HG03095 (cell line): Measurements from ENCODE around the gene CAMK4.
A peak's percentile ranks its signal among the peaks of the same experiment; 100 is the strongest.

Experiments used
- ATAC-seq: cut with Tn5 transposase; IDR thresholded peaks from one replicate; pipeline ENCODE4 v1.9.1; 2021; ENCODE audit warnings: moderate library complexity; ENCODE audit not compliant: unreplicated experiment

CAMK4 gene

GRCh38 chr5:111228520-111229220 is 4.5 kb downstream of the CAMK4 start:
- no peak for ATAC-seq

GRCh38 chr5:111229221-111229835 is 5.1 kb downstream of the CAMK4 start:
- ATAC-seq, result no peak

- peak; percentile 27 for ATAC-seq
Observed at GRCh38 chr5:111229871-111230810, 6.0 kb downstream of the CAMK4 start.

DNA sequence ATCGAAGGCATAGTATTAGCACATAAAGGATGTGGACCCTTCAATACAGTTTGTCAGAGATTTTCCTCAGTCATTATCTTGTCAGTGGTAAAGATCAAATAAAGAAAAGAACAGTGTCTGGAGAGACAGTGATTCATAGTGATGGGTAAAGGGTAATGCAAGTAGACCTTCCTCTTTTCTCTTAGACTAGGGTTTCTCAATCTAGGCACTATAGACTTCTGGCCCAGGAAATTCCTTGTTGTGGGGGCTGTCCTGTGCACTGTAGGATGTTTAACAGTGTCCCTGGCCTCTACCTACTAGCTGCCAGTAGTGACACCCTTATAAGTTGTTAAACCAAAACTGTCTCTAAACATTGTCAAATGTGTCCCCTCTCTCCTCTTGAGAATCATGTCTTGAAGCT is 6.9 kb downstream of the CAMK4 start:
- ATAC-seq, result no peak

DNA sequence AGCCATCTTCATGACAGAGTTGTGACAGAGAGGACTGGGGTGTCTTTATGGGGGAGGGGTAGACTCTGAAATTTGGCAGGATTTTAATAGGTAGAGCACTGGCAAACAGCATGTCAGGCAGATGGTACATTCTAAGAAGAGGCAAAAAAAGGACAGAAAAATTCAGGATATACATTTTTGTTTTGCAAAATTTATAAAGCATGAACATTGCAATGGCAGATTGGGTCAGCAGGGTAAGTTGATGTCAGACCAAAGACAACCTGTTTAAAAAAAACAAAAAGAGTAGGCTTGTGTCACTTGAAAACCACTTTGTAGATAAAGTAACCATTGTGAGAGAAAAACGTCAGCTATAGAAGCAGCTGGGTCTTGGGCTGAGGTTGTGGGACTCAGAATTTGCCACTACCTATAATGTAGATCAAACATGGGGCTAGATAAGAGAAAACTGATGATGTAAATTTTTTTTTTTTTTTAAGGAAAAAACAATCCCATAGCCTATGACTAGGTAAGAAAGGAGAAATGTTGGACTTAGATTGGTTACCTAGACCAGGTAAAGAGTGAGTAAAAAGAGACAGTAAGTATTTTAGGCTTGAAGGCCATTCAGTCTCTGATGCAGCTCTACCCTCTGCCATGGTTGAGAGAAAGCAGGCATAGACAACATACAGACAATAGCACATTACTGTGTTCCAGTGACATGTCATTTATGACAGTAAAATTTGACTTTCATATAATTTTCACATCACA is 8.3 kb downstream of the CAMK4 start:
- no peak for ATAC-seq

- ATAC-seq, result no peak
Observed at GRCh38 chr5:111233052-111233374, 8.8 kb downstream of the CAMK4 start.

GRCh38 chr5:111234125-111234524 is 9.9 kb downstream of the CAMK4 start:
- ATAC-seq, result peak; percentile 29

GRCh38 chr5:111235635-111236034 is 11.5 kb downstream of the CAMK4 start:
- no peak for ATAC-seq

- ATAC-seq, result no peak
Observed at GRCh38 chr5:111236348-111236747, 12.2 kb downstream of the CAMK4 start.

DNA sequence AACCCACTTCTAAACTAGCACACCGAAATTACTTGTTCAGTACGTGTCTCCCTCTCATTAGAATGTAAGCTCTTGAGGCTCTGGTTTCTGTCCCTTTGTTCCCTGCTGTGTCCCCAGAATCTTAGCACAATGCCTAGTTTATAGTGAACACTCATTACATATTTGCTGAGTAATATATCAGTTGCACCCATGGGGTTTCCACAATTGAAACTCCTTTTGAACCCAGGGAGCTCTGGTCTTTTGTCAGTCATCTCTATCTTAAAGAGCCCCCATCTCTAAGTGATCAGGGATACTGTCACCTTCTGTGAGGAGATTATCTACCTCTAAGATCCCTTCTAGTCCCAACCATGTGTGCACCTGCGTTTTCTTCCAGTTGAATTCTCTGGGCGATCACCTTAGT is 12.8 kb downstream of the CAMK4 start:
- no peak for ATAC-seq

GRCh38 chr5:111237470-111237869 is 13.3 kb downstream of the CAMK4 start:
- no peak for ATAC-seq

DNA sequence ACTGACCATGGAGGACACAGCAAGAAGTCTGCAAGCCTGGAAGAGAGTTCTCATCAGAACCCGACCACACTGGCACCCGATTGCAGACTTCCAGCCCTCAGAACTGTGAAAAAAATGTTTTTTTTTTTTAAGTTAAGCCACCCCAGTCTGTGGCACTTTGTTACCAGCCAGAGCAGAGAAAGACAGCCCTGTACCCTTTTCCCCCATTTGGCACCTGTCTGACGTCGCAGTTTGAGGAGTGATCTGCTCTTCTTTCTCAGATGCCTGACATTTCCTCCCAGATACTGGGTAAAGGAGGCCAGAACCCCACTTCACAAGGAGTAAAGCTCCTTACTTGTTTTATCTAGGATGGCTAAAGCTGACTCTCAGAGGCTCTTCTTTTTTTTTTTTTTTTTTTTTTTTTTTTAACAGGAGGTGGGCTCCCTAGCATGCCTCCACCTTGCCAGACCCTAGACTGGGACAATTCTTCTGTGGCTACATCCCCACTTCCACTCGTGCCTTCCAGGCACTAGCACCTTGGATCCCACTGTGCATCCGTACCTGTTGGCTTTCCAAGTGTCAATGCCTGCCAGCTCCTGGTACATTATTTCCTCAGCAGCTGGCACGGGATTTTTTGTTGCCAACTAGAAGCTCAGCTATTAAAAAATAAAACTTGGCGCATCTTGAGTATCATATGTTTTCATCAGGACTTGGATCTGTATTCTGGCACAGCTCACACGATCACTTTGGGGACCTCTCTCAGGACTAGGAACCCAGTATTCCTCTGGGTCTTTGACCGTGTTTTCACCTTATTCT is 14.4 kb downstream of the CAMK4 start:
- ATAC-seq, result no peak

DNA sequence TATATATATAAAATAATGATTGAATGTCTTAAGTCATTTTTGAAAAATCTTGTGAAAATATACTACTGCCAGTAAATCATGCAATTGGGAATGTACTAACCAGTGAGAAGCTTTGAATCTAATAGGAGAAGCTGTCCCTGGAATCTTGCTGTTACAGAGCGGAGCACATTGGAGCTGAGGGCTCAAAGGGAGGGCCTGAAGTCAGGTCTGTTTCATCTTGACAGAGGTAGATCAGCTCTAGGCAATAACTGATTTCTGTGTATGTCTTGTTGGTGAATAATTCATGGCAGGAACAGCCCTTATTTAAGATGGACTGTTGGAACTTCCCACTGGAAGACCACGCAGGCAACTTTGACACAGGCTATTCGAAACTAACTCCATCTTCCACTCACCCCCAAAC is 17.5 kb downstream of the CAMK4 start:
- no peak for ATAC-seq

DNA sequence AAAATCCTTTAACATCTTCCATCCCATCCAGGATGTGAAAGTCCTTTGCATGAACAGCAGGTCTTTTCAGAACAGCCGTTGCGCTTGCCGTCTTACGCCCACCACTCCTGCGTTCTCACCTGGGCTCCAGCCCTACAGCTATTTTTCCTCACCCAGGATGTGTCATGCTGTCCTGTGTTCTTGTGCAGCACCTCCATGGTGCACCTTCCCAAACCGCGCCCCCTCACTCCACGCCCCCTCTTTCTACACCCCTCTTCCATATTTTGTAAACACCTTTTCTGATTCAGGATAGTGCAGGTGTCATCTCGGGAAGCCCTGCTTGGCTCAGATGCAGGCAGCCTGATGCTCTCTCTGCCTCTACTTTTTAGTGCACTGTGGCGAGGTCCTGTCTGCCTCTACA is 18.4 kb downstream of the CAMK4 start:
- ATAC-seq, result no peak

GRCh38 chr5:111243318-111243717 is 19.1 kb downstream of the CAMK4 start:
- ATAC-seq, result no peak

- ATAC-seq, result no peak
Observed at GRCh38 chr5:111245654-111246053, 21.5 kb downstream of the CAMK4 start.

DNA sequence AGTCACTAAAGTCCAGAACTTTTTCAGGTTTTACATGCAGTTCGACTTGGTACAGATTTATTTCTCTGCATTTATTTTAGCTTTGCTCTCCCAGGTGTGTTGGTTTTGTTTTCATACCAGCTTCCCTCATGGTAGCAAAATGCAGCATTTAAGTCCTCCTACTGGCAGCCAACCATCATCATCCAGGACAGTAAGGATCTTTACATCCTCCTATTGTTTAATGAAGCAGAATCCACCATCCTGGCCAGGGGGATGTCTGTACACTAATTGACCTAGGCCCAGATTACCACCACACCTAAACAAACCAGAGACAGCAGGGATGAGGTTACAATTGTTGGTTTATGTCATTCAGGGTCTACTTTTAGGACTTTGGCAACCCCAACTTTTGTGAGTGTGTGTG is 22.3 kb downstream of the CAMK4 start:
- ATAC-seq, result no peak

- ATAC-seq, result no peak
Observed at GRCh38 chr5:111248571-111248970, 24.4 kb downstream of the CAMK4 start.

GRCh38 chr5:111251921-111252320 is 27.7 kb downstream of the CAMK4 start:
- ATAC-seq, result no peak

- ATAC-seq, result peak; percentile 77
Observed at GRCh38 chr5:111252799-111253545, 28.8 kb downstream of the CAMK4 start.
